Measurements from ENCODE around the gene ARHGAP4.
A peak's percentile ranks its signal among the peaks of the same experiment; 100 is the strongest.

Gene ARHGAP4

DNA sequence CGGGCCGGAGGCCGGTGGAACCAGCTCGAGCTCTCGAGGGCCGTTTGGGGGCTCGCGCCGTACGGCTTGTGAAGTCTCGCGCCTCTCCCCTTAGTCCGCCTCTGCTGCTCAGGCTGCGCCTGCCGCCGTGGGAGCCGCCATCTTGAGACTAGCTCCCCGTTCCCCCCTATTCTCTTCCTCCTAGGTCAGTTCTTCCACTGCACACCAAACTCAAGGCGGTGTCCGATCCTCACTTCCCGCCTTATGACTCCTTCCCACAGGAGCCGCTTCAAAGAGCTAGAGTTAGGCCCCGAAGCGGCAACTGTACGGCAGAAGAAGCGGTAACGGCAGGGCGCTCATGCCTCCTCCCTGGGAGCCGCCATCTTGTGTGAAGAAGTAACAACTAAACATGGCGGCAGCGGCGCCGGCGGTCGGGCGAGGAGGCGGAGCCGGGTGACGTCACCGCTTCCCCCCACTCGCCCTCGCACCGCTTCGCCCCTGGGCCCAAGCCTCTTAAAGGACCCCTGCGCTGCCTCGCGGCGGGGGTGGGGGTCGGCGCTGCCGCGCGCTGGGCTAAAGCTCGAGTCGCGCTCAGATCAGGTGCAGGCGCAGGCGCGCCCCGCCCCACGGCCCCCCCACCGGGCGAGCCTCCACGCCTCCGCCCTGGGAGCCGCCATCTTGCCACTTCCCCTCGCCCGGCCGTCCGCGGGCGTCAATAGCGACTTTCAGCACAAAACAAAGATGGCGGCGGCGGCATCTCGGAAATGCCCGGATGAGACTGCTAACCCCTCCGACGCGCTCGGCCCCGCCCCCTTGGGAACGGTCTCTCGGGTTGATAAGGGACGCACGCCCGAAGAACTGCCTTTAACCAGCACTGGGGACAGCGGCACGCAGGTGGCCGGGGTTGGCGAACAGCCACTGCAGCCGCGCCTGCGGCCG, 45.6 kb upstream of the ARHGAP4 start, which contains the start of gene HCFC1:
TSS of gene HCFC1 (minus strand) at position 369 of the 918 bp plus-strand sequence. CDS start 978 bp downstream, outside the sequence.
- DNase-seq (ENCODE audit: low spot score) = peak; percentile 82
- in situ Hi-C loops (cut with MboI; ENCODE audit: low sequenced_read_pairs, unreplicated experiment) = no loop called here
- no peak for TF ChIP-seq CTCF (IDR thresholded peaks at IDR 0.05; ENCODE audit: borderline replicate concordance, control extremely low read depth, extremely low read depth, insufficient read depth, missing control alignments)

GRCh38 chrX:153971124-153971449, 45.0 kb upstream of the ARHGAP4 start:
- DNase-seq (ENCODE audit: low spot score) = peak; percentile 92
- TF ChIP-seq CTCF (IDR thresholded peaks at IDR 0.05; ENCODE audit: borderline replicate concordance, control extremely low read depth, extremely low read depth, insufficient read depth, missing control alignments) = no peak
- in situ Hi-C loops (cut with MboI; ENCODE audit: low sequenced_read_pairs, unreplicated experiment) = no loop called here

- in situ Hi-C loops (cut with MboI; ENCODE audit: low sequenced_read_pairs, unreplicated experiment) = no loop called here
- no peak for TF ChIP-seq CTCF (IDR thresholded peaks at IDR 0.05; ENCODE audit: borderline replicate concordance, control extremely low read depth, extremely low read depth, insufficient read depth, missing control alignments)
- DNase-seq (ENCODE audit: low spot score) = peak; percentile 64
Measured at GRCh38 chrX:153970357-153971123, 44.5 kb upstream of the ARHGAP4 start.

DNA sequence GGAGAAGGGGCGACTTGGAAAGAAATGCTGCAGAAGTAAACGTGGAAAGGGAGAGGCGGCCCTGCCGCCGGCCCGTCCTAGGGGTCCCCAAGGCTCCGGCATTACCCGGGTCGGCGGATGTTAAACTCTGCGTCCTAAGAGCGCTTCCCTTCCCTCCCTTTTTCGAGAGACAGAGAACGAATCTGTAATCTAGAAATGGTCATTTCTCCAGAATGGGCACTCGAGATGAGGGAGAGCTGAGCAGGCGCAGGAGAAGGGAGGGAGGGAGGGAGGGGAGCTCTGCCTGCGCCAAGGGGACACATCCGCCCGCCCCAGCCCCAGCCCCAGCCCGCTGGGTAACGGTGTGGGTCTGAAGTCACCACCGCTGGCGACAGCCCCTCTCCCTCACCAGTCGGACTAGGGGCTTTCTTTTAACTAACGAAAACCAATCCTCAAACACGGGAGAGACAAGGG, 43.9 kb upstream of the ARHGAP4 start:
- no peak for DNase-seq (ENCODE audit: low spot score)
- no peak for TF ChIP-seq CTCF (IDR thresholded peaks at IDR 0.05; ENCODE audit: borderline replicate concordance, control extremely low read depth, extremely low read depth, insufficient read depth, missing control alignments)
- in situ Hi-C loops (cut with MboI; ENCODE audit: low sequenced_read_pairs, unreplicated experiment) = no loop called here

DNA sequence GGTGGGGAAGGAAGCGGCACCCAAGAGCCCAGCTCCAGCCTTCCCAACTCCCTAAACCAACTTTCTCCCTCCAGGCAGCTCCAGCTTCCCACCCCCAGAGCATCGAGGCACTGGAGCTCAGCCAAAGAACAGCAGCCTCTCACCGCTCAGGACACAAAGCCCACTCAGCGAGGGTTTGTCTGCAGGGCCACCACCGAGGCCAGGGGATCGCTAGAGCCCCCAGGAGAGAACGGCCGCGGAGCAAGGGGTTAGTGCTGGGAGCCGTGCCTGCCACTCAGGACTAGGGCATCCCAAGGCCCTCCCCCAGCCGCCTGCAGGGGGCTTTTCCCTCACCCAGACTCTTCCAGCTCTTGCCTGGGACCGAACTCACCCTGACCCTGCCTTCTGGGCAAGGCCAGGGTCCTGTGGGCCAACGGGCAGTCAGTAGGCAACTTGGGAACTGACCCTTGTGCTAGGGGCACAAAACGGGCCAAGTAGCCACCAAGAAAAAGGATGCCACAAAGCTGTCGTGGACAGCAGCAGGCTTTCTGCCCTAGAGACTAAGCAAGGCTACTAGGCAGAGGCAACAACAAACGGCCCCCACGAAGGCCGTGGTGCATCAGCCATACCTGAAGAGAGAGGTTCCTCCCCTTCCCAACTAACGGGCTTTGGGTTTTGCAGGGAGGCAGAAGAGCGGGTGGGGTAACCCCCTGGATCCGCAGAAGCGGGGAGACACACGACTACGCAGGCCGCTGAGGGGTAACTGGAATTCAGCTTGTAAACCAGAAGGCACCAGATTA, 43.2 kb upstream of the ARHGAP4 start:
- in situ Hi-C loops (cut with MboI; ENCODE audit: low sequenced_read_pairs, unreplicated experiment) = no loop called here
- DNase-seq (ENCODE audit: low spot score) = no peak
- no peak for TF ChIP-seq CTCF (IDR thresholded peaks at IDR 0.05; ENCODE audit: borderline replicate concordance, control extremely low read depth, extremely low read depth, insufficient read depth, missing control alignments)

DNA sequence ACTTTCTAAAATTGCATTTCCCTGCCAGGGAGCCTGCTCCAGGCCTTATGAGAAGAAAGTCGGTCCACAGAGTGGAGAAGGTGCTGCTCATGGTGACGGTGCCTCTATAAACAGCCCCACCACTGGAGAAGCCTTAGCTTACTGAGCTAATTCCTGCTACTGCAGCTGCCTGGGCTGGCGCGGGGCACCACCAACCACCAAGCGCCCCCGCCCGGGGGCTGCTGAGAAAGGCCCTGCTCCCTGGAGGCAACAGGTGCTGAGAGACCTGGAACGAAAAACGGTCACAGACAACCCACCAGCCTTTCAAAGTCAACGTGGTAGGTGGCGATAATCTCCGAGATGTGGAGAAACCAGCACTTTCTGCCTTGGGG, 42.7 kb upstream of the ARHGAP4 start:
- in situ Hi-C loops (cut with MboI; ENCODE audit: low sequenced_read_pairs, unreplicated experiment) = no loop called here
- no peak for DNase-seq (ENCODE audit: low spot score)
- peak; percentile 32 for TF ChIP-seq CTCF (IDR thresholded peaks at IDR 0.05; ENCODE audit: borderline replicate concordance, control extremely low read depth, extremely low read depth, insufficient read depth, missing control alignments)
